GM12892 (cell line): ENCODE measurements around the gene SLC38A1.

Experiments used
- POLR2A ChIP-seq: IDR thresholded peaks from 2 replicates; pipeline ENCODE4 v1.6.1; 2011; ENCODE audit warnings: low read depth, low read length, control low read depth
- POLR2AphosphoS5 ChIP-seq: IDR thresholded peaks from 2 replicates; pipeline ENCODE4 v1.6.1; 2011; ENCODE audit warnings: low read depth, low read length, control low read depth
- TAF1 ChIP-seq: IDR thresholded peaks from 2 replicates; pipeline ENCODE4 v1.6.1; 2011; ENCODE audit warnings: low read depth, mild to moderate bottlenecking, control low read depth, low read length, borderline replicate concordance

- TF ChIP-seq TAF1: no peak
- no peak for TF ChIP-seq POLR2AphosphoS5
- TF ChIP-seq POLR2A: no peak
These were observed 124.4 kb downstream of the SLC38A1 start for GRCh38 chr12:46144433-46144832.
